GM19240 (cell line): Measurements from ENCODE around the gene C7orf57.

Source experiments
- DNase-seq: peaks from one replicate; pipeline ENCODE4 v3.0.0; 2011; ENCODE audit warnings: low spot score; ENCODE audit not compliant: insufficient read length

The C7orf57 gene

DNA sequence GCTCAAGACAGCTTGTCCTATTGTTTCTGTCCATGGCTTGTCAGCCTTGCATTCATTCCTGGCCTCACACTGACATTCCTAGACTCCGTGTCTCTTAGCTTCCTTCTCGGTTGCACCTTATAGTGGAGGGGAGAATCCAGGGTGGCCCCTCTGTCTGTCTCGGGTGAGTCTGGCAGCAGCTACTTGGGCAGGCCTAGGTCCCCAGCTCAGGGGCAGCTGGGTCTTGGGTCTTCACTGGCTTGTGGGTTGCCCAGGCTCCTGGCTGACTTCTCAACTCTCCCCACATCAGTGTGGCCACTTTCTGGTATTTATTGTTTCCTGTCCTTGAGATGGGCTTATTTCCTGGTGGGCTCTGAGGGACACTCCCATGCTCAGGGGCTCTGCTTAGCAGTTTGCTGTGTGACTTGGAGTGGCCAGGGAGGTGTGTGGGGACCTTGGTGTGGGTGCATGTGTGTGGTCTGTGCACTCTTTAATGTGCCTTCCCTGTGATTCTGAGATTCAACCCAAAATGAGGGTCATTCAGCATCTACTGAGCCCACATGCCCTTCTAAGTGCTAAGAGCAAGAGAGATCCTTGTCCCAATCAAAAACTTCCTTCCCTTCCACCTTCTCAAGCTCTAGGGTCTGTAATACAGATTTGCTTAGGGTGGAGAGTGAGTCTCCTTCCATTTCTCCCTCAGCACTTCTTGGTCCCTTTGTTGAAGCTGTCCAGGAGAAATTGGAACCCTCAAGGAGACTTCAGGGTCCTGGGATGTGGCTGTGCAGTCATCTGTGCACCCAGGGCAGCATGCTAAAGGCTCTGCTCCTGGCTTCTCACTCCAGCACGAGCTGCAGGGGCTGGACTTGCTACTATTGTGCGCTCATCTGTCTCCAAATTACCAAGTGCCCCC, 73.9 kb downstream of the C7orf57 start:
- no peak for DNase-seq

DNA sequence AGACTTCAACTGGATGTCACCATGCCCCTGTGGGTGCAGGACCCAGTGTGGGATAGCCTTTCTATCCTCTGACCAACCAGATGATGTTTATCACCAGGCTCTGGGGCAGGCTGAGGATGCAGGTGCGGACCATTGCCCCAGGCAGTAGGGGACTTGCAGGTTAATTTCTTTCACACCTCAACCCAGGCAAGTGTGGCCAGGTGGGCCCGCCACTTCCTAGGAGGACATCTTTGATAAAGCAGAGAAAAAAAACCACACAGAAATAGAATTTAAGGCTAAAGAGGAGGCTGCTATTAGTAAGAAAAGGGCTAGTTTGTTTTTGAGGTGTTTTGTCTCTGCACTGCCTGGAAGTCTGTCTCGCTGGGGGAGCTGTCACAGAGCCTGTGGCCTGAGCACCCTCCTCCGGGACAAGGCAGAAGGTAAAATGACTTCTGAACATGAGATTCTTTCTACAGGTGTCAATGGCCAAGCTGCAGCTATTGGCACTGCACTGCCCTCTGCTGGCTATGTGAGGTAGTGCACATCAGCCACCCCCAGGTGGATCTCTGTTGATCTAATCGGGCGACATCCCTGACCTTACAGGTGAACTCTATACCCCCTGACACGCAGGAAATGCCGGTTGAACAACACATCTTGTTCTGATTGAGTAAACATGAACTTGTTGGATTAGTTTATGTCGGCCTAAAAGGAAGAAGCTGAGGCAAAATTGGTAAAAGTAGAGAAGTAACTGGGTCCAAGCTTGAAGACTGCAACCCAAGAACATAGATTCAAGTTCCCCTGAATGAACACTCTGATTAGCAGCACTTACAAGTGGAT, 74.7 kb downstream of the C7orf57 start:
- DNase-seq: peak; percentile 69

DNA sequence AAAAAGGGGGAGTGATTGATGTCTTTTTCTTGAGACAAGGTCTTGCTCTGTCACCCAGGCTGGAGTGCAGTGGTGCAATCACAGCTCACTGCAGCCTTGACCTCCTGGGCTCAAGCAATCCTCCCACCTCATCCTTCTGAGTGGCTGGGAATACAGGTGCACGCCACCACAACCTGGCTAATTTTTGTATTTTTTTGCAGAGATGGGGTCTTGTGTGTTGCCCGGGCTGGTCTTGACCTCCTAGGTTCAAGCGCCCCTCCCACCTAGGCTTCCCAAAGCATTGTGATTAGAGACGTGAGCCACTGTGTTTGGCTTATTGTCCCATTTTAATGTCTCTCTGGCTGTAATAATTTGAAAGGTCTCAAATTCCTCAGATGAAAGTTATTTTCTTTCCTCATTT, 75.5 kb downstream of the C7orf57 start:
- DNase-seq: no peak
